Measurements from ENCODE around the gene PLXNA4. TPM values are rescaled to one million over a fixed set of nuclear protein-coding genes. Genes with fewer than 3 reads are reported as not detected.

PLXNA4 gene
- total and polyA plus RNA-seq, 9 of the 15 experiments (the other 6 are each of a cell fraction or from before 2014, with no cell fraction given): under 0.01 to 0.09 TPM; not detected in 7

- POLR2A ChIA-PET: no interaction called here
- Histone ChIP-seq H2AFZ (ENCODE audit: low read depth, low read length) (no peak overlapping the region), H3K27me3 (ENCODE audit: control insufficient read depth in 2 of 2, insufficient read depth in 2 of 2, low read length in 2 of 2) (peaks cover 0 to 26% of the 10 kb centered on the region in 2 experiments; a peak in 3 of 5 replicates), H3K9me1 (ENCODE audit: control insufficient read depth, insufficient read depth, low read length) (no peaks in the 10 kb centered on the region), H3K36me3 (ENCODE audit: control insufficient read depth, insufficient read depth, low read length) (no peaks in the 10 kb centered on the region), H3K4me1 (replicated peaks in 1 of 2; ENCODE audit: control insufficient read depth in 2 of 2, insufficient read depth in 2 of 2, low read length in 2 of 2) (no peaks in the 10 kb centered on the region), H3K27ac (ENCODE audit: extremely low read depth, low read depth, low read length) (no peak overlapping the region), H3K4me2 (ENCODE audit: insufficient read depth, low read length) (no peak overlapping the region), H3K9me3 (replicated peaks; ENCODE audit: control insufficient read depth, insufficient read depth, low read depth, low read length) (no peaks in the 10 kb centered on the region), H3K4me3 (no peak overlapping the region), H3K9ac (ENCODE audit: insufficient read depth in 1 of 2, low read depth in 2 of 2, low read length in 2 of 2) (no peak overlapping the region), H3K79me2 (ENCODE audit: control insufficient read depth, insufficient read depth, low read length) (no peaks in the 10 kb centered on the region), H4K20me1 (replicated peaks; ENCODE audit: control insufficient read depth, insufficient read depth, low read length) (peaks cover 3% of the 10 kb centered on the region; the same call in 1 of the 2 replicates)
- no peak for DNase-seq (ENCODE audit: extremely low read depth in 1 of 4, low spot score in 3 of 4)
- no peak for ATAC-seq
- no peak for FAIRE-seq
- CTCF ChIA-PET (ENCODE audit: low intra/inter-chr PET ratio): no interaction called here
- 2% methylated on average over 6 of the region's 6 CpGs for WGBS (ENCODE audit: insufficient coverage, low coverage, missing lambda C conversion rate)
- in situ Hi-C loops (cut with MboI): no loop called here
- intact Hi-C loops (cut with micrococcal nuclease): no loop called here
- no TSS peak for BruUV-seq (replicated peaks)
- TF ChIP-seq TSHZ1 (CRISPR knock-in tag; IDR thresholded peaks at IDR 0.05) (no peak), CEBPG (CRISPR knock-in tag; IDR thresholded peaks at IDR 0.05) (no peak), CEBPG (tag; conservative IDR thresholded peaks at IDR 0.05 in 1 of 2, IDR thresholded peaks at IDR 0.05 in 1 of 2) (no peak), PHF20 (IDR thresholded peaks at IDR 0.05; ENCODE audit: partially characterized antibody) (no peak), ZNF695 (CRISPR knock-in tag; IDR thresholded peaks at IDR 0.05) (no peak), ZFP1 (CRISPR knock-in tag; IDR thresholded peaks at IDR 0.05) (no peak), FOXM1 (IDR thresholded peaks at IDR 0.05; ENCODE audit: low read depth) (no peak), FOXM1 (CRISPR knock-in tag; IDR thresholded peaks at IDR 0.05; ENCODE audit: low read depth) (no peak), HMG20A (CRISPR knock-in tag; conservative IDR thresholded peaks at IDR 0.05) (no peak), BRF2 (IDR thresholded peaks at IDR 0.05; ENCODE audit: borderline replicate concordance, insufficient read depth, insufficient read length) (no peak), CLOCK (CRISPR knock-in tag; IDR thresholded peaks at IDR 0.05; ENCODE audit: borderline replicate concordance) (no peak), MLX (CRISPR knock-in tag; conservative IDR thresholded peaks at IDR 0.05) (no peak), TBL1XR1 (IDR thresholded peaks at IDR 0.05; ENCODE audit: low read length in 2 of 2) (no peak)
- TF ChIP-seq, protein P1, sequence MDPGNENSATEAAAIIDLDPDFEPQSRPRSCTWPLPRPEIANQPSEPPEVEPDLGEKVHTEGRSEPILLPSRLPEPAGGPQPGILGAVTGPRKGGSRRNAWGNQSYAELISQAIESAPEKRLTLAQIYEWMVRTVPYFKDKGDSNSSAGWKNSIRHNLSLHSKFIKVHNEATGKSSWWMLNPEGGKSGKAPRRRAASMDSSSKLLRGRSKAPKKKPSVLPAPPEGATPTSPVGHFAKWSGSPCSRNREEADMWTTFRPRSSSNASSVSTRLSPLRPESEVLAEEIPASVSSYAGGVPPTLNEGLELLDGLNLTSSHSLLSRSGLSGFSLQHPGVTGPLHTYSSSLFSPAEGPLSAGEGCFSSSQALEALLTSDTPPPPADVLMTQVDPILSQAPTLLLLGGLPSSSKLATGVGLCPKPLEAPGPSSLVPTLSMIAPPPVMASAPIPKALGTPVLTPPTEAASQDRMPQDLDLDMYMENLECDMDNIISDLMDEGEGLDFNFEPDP (CRISPR knock-in tag; IDR thresholded peaks at IDR 0.05): no peak
These were observed 314.2 kb downstream of the PLXNA4 start for GRCh38 chr7:132262160-132262470.
